NOMO-1 treated with DMSO at 0.1 percent for 48 hours (cell line): ENCODE data around the gene TNFRSF18.
"Not testable (repeated sequence)": the region's sequence is repeated elsewhere in the genome, so short reads cannot be mapped to it uniquely, and the experiment has no call there.

ENCODE experiments used
- DNase-seq: peaks from one replicate; lab custom pipeline; 2025; ENCODE audit not compliant: unreplicated experiment; lab: John Stamatoyannopoulos, UW

The TNFRSF18 gene, protein sequence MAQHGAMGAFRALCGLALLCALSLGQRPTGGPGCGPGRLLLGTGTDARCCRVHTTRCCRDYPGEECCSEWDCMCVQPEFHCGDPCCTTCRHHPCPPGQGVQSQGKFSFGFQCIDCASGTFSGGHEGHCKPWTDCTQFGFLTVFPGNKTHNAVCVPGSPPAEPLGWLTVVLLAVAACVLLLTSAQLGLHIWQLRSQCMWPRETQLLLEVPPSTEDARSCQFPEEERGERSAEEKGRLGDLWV

DNA sequence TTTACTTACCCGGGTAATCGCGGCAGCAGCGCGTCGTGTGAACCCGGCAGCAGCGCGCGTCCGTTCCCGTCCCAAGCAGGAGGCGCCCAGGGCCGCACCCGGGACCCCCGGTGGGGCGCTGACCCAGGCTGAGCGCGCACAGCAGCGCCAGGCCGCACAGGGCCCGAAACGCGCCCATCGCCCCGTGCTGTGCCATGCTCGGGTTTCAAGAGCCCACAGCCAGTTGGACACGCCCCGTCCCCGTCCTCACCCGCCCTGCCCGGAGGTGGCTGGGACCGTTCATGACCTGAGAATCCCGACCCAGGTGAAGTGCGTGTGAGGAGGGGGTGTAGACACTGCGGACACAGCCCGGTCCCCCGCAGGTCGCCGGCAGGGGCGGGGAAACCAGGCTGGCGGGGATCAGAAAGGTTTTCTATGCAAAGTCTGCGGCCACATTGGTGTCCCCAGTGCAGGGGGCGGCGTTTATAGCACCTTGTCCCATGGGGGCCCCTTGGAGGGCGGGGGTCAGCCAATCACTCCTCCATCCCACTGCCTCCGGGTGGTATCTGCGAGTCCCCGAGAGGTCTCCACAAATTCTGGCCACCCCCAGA, at the start of gene TNFRSF18:
TNFRSF18 (minus strand) TSS at position 217 of the 590 bp plus-strand sequence; CDS start at position 196, 21 bp downstream.
- DNase-seq: no peak

DNA sequence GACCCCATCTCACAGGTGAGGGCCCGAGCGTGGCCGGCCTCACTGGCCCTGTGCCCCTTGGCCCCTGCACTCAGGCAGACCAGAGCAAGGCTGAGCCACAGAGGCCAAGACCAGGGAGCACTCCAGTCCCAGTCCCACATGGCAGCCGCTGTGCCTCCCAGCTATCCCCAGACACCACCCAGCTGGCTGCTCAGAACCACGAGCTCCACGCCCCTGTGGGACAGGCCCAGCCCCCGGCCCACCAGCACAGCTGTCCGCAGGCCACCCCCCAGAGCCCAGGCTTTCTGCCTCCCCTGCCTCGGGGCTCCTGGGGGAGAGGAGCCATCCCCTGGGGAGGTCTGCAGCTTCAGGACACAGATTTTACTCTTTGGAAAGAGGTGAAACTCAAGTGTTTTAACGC, 49.2 kb upstream of the TNFRSF18 start:
- no peak for DNase-seq

DNA sequence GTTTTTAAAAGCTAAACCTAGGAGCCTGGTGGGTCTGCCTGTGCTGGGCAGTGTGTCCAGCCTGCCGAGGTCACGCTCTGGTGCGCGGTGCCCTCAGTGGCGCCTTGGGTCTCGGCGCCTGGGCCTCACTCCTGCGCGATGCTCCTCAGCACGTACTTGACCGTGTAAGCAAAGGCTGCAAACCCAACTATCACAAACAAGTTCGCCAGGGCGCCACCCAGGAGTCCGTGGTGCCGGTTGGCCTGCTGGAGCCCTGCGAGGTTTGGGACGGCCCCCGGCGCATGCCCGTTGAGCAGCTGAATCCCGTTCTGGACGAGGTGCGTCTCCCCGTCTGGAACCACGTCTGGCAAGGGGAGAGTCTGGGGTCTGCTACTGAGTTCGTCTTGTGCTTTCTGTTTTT, 48.7 kb upstream of the TNFRSF18 start:
- DNase-seq: no peak

DNA sequence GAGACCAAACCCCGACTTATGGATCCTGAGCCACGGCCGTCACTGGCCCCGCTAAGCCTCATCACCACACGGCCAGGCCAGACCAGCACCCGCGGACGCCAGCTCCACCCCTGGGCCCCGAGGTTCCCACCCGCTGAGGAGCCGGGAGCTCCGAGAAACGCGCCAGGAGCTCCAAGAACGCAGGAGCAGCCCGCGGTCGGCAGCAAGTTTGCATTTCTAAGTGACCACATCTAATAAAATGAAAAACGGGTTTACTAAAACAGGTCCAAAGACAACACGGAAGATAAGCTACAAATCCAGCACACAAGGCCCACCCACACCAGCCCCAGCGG, 48.2 kb upstream of the TNFRSF18 start:
- DNase-seq: no peak

DNA sequence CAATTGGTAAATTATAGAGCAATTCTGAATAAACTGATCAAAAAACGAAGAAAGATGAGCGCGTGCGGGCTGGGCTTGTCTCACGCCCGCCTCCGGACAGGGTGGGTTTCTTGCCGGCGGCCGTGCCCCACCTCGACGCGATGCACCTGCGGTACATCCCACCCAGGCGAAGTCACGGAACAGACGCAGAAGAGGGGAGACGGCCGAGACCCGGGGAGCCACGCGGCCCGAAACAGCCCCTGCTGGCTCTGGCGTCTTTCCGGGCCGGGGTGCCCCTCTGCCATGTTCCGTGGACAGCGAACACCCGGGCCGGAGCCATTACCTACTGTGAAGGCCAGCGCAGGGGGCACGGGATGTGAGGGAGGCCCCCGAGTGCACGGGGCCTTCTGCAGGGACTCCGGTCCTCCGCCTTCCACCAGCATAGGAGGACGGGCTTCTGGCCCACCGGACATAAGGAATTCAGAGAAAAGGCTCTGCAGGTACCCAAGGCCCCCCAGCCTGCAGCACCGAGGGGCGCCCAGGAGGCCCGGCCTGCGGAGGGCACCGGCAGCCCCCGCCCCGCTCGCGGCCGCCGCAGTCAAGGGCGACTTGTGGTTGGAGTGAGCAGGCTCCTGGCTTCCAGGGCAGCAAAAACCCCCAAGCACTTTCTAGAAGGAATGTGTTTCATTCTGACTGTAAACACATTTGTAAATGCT, 47.7 kb upstream of the TNFRSF18 start:
- DNase-seq: no peak

DNA sequence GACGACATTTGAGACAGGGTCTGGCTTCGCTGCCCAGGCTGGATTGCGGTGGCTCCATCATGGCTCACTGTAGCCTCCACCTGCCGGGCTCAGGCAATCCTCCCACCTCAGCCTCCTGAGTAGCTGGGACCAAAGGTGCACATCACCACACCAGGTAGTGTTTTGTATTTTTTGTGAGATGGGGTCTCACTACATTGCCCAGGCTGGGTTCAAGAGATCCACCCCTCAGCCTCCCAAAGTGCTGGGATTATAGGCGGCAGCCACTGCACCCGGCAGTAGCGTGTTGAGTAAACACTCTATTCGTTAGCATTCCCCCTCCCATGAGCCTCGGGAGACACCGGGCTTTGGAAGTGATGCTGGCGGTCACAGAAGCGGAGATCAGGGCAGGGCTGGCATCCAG, 46.9 kb upstream of the TNFRSF18 start:
- no peak for DNase-seq

DNA sequence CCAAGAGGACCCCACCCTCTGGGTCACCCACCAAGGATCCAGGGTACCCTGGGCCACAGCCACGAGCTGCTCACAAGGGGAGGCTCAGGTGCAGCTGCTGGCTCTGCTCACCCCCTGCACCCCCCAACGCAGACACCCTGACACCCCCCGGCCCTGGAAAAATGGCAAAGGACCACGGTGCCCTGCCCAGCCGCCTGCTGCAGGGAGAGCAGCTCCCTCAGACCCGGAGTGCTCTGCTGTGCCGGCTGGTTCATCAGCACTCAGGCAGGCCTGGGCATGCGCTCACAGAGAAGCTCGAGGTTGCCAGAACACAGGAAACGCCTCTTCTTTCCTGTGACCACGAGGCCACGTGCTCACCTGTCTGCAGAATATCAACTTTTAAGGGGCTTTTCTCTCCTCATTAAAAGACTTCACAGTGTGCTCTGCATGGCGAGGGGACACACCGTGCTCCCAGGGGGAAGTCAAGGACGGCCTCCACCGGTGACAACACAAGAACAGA, 44.4 kb upstream of the TNFRSF18 start:
- no peak for DNase-seq

DNA sequence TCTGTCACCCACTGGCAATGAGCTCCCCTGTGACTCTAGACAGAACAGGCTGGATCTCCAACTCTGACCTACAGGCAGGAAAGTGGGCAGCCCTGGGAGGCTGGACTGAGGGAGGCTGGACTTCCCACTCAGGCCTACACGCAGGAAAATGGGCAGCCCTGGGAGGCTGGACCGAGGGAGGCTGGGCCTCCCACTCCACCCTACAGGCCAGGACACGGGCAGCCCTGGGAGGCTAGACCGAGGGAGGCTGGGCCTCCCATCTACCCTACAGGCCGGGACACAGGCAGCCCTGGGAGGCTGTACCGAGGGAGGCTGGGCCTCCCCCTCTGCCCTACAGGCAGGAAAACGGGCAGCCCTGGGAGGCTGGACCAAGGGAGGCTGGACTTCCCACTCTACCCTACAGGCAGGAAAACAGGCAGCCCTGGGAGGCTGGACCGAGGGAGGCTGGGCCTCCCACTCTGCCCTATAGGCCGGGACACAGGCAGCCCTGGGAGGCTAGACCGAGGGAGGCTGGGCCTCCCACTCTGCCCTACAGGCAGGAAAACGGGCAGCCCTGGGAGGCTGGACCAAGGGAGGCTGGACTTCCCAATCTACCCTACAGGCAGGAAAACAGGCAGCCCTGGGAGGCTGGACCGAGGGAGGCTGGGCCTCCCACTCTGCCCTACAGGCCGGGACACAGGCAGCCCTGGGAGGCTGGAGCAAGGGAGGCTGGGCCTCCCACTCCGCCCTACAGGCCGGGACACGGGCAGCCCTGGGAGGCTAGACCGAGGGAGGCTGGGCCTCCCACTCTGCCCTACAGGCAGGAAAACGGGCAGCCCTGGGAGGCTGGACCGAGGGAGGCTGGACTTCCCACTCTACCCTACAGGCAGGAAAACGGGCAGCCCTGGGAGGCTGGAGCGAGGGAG, 41.9 kb upstream of the TNFRSF18 start:
- DNase-seq: not testable (repeated sequence)

DNA sequence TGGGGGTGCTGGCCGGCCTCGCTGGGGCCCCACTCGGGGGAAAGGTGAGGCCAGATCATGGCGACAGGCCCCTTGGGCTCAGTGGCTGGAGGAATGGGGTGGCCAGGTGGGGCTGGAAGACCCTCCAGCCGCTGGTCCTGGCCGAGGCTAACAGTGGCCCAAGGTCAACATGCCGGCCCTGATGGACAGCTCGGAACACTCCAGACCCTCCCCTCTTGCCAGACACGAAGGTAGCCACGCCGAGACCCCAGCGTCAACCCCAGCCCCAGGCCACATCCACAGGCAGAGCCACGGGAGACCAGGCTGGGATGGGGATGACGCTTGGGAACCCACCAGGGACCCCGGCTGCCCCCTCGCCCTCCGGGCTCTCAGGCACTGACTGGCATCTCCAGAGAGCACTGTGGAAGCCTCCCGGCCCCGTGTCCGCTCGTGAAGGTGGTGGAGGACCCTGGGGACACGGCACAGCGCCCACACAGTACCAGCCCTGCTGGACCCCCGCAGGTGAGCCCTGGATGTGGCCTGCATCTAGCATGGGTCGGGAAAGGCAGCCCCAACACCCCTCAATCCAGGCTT, 41.0 kb upstream of the TNFRSF18 start:
- DNase-seq: no peak

DNA sequence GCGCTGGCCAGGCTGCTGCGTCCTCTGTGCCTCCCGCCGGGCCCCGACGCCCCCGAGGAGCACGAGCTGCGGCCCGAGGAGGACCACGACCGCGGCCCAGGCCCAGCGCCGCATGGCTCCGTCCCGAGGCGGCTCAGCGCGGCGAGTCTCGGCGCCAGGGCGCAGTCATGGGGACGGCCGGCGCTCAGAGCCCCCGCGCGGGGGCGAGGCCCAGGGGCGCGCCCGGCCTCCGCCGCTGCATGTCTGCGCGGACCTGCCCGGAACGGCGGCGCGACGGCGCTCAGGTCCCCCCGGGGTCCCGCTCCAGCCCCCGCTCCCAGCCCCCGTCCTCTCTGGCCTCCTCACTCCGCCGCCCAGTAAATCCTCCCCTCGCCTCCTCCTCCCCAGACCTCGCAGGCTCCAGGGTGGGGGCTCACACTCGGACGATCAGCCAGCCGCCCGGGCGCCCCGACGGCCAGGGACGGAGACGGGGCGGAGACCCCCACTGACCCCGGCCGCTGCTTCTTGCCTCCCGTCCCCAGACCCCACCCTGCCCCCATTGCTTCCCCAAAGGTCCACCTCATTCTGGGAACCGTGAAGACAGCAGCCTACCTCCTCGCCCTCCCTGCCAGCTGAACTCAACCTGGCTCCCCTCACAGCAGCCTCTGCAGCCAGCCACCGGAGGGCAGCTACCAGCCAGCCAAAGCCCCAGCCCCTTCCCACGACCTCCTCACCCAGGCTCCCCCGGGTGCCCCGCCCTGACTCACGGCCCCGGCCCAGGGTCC, 40.4 kb upstream of the TNFRSF18 start, which contains the start of gene C1QTNF12:
C1QTNF12 (minus strand) TSS at position 146 of the 764 bp plus-strand sequence; CDS start at position 114, 32 bp downstream.
- DNase-seq: no peak

DNA sequence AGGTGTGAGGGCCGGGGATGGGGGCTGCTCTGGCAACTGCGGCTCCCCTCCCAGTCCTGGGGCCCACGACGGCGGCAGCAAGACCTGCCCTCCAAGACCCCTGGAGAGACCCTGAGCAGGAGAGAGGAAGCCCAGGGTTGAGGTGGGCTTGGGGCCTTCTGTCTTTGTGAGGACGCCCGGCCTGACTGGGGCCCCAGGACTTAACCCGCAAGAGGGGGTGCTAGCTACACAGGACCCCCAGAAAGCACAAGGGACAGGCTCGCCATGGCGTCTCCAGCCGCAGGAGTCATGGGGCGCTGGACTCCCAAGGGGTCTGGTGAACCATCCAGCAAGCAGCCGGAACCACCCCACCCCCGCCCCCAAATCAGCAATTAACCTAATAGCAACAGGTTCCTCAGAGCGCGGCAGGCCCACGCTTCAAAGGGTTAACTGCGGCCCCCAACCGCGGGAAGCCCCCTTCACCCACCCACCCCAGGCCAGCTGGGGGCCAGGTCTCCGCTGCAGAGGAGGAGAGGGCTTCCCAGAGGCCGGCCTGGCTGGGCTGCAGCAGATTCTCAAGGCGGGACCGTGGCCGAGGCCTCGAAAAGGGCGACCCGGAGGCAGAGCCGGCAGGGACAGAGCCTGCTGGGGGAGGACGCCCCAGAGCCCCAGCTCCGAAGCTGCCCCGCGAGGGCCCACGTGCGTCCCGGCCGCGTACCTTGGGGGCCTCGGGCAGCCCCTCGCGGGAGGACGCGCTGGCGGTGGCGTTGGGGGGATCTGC, 39.6 kb upstream of the TNFRSF18 start:
- DNase-seq: no peak

DNA sequence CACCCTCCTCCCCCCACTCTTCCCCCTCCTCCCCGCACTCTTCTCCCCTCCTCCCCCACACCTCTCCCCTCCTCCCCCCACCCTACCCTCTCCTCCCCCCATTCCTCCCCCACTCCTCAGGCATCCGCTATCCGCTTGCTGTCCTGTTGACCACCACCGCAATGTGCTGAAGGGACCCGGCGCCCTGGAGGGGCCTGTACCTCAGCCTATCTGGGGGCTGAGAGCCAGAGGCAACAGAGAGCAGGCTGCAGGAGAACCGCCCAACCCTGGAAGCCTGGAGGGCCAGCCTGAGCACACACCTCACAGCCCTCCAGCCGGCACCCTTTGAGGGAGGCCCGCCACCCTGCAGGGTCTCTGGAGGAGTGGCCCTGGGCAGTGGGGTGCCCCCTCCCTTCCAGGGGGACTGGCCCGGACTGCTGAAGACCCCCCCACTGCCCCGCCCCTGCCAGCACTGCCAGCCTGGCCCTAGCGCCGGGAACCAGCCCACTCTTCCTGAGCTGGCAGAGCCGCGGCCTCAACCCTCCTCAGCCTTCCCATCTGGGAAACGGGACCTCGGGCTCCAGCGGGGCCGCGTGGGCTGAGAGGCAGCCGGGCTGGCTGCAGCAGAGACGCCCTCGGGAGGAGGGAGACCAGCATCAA, 38.9 kb upstream of the TNFRSF18 start:
- DNase-seq: no peak

DNA sequence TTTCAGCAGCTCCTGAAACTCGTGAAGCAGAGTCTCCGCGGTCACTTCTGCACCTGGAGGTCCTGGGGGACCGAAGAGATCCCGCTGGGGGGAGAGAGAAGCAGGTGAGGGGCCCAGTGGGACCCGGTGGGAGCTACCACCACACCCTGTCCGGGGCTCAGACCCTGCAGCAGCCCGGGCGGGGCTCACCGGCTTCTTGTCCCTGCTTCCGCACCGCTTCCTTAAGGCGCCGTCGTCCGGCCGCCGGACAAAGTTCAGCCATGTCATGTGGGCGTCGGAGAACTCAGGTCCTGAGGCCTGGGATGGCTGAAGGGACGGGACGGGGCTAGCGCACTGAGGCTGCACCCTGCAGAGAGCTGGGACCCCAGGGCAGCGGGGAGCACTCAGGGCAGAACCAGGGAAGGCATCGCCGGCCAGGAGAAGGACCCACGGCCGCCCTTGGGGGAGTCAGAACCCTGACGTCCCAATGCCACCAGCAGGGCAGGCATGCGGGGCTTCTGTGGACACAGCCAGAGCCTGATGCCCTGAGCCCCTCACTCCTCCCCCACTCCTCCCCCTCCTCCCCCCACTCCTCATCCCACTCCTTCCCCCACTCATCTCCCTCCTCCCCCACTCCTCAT, 37.9 kb upstream of the TNFRSF18 start:
- no peak for DNase-seq

DNA sequence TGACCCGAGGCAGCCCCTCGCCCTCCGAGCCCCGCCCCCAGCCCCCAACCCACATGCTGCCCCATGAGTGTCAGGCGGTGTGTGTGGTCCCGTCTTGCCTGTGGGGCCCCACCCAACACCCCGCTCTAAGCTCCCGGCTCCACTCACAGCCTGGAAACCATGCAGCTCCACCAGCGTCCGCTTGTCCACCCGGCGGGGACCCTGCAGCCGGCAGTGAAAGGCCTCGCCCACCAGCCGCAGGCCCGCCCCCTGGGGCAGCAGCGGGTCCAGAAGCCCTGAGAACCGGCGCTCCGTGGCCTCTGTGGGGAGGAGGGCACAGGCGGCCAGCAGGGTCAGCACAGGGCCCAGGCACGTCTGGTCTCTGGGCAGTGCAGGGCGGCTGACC, 37.4 kb upstream of the TNFRSF18 start:
- no peak for DNase-seq

DNA sequence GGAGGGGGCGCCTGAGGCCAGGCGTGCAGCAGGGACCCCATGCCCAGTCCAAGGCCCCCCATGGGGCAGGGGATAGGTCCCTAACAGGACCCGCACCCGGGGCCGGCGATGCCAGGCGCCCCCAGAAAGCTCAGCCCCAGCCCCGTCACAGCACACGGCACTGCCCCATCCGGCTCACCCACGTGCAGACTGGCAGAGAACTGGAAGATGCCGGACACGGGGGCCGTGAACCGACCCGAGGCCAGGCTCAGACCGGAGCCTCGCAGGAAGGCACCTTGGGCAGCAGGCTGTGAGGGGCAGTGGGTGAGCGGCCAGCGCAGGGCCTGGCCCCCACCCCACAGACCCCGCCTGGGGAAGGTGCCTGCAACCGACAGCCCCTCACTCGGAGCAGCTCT, 36.9 kb upstream of the TNFRSF18 start:
- no peak for DNase-seq

DNA sequence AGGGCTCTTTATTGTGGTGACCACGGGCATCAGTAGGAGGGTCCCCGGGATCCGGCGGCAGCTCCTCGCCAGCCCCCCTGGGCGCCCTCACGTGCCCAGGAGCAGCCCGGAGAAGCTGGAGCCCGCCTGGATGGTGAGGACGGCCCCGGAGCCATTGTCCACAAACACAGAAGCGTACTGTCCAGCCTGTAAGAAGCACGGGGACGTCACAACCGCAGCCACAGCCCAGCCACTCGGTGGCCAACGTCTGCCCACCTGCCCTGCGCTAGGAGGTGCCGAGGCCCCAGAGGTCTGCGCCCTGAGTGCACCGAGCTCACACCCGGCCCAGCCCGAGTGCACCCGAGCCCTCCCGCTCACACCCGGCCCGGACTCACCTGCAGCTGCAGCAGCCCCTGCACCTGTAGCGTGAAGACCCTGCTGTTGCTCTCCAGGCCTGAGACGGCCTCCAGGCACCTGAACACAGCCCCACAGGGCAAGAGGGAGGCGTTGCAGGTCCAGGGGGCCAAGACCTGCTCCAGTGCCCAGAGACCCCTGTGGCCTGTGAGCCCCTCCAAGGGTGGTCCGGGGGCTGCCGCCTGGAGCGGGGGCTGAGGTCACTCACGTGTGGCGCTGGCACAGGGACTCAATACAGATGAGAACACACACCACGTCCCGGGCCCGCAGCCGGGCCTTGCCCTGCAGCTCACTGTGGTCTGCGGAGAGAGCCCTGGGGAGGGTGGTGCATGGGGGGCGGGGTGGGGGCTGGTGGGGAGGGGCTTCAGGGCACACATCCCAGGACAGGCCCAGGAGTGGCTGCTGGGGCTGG, 36.3 kb upstream of the TNFRSF18 start:
- DNase-seq: no peak

DNA sequence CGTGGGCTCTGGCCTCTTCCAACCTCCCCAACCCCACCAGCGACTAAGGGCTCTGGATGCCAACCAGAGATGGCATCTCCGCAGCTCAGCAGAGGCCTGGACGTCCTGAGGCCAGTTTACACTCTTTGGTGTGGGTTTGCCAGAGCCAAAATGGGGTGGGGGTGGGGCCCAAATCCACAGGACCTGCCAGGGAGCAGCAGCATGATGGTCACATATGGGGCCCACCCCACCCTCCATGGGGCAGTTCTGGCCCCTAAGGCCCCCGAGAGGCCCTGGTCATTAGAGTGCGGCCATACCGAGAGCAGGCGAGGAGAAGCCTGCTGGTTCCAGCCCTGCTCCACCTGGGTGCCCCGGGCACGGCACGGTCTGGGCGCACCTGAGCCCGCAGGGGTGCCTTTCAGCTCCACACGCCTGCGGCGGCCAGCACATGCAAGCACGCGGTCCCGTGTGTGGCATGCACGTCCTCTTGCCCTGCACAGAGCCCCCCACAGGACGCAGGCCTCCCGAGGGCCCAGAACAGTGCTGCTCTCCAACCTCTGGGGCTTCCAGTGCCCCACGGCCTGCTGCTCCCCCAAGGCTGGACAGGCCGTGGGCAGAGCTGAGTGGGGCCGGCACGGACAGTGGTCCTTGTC, 35.3 kb upstream of the TNFRSF18 start:
- DNase-seq: no peak
